H1 (cell line): Measurements from ENCODE around the gene CAMTA1. TPM values are rescaled to one million over a fixed set of nuclear protein-coding genes. Genes with fewer than 3 reads are reported as not detected.

Source experiments
- EP300 ChIP-seq, 2 experiments: IDR thresholded peaks; 1 replicate in 1 of 2; 2 replicates in 1 of 2; pipeline ENCODE4 v1.6.1; 2011 to 2012; ENCODE audit warnings: low read depth in 2 of 2, low read length in 2 of 2, mild to moderate bottlenecking in 2 of 2, borderline replicate concordance in 1 of 2, inconsistent platforms in 1 of 2, moderate library complexity in 1 of 2
- JUND ChIP-seq: IDR thresholded peaks from 2 replicates; pipeline ENCODE4 v1.6.1; 2011; ENCODE audit warnings: mild to moderate bottlenecking, improper control_type of control experiment, low read length
- MAFK ChIP-seq: IDR thresholded peaks from 2 replicates; pipeline ENCODE4 v1.6.1; 2012; ENCODE audit warnings: low read depth, mild to moderate bottlenecking, improper control_type of control experiment, low read length
- SIRT6 ChIP-seq: IDR thresholded peaks from one replicate; pipeline ENCODE4 v1.7.1; 2012; ENCODE audit warnings: low read length, inconsistent platforms
- SIX5 ChIP-seq: IDR thresholded peaks from 2 replicates; pipeline ENCODE4 v1.6.1; 2011; ENCODE audit warnings: mild to moderate bottlenecking, low read depth, low read length
- TCF12 ChIP-seq: IDR thresholded peaks from 2 replicates; pipeline ENCODE4 v1.6.1; 2011; ENCODE audit warnings: low read depth, mild to moderate bottlenecking, low read length
- polyA plus RNA-seq, 7 experiments: library from polyadenylated mRNA; depleted of rRNA in 3 of 7; stranded (reverse) in 5 of 7; unstranded in 2 of 7; fragments of >200 nt in 5 of 7; fragments of 200-250 nt in 2 of 7; gene quantifications; 1 replicate in 5 of 7; 2 replicates in 1 of 7; 4 replicates in 1 of 7; pipeline versions ENCODE4 v1.2.1 to v1.2.3, GENCODE V29; 2011 to 2013; ENCODE audit warnings: missing spikeins in 2 of 7, mixed read lengths in 2 of 7
- total RNA-seq: library from RNA; stranded (reverse); fragmentation: NEBNext Ultra II Directional; extraction: Animal tissue kit (Norgen Biotek cat#: 25700); gene quantifications from 2 replicates; pipeline ENCODE4 v1.2.1, GENCODE V29; 2021
- TF ChIP-seq, protein P1 (sequence below): fragments of 300-600 bp; sonication (generic); IDR thresholded peaks from 2 replicates; pipeline ENCODE4 v1.7.1; 2012; ENCODE audit warnings: low read length, moderate library complexity, mild to moderate bottlenecking, inconsistent platforms; ENCODE audit not compliant: insufficient replicate concordance
- TF ChIP-seq, protein P2 (sequence below): IDR thresholded peaks from 2 replicates; pipeline ENCODE4 v1.6.1; 2011; ENCODE audit warnings: low read length, improper control_type of control experiment

CAMTA1 gene
- total and polyA plus RNA-seq, 2 of the 8 experiments (the other 6 are each of a cell fraction or from before 2014, with no cell fraction given), result 65.0 to 119 TPM

GRCh38 chr1:7519181-7519860, 734.1 kb downstream of the CAMTA1 start (continued):
- TF ChIP-seq, protein P1, sequence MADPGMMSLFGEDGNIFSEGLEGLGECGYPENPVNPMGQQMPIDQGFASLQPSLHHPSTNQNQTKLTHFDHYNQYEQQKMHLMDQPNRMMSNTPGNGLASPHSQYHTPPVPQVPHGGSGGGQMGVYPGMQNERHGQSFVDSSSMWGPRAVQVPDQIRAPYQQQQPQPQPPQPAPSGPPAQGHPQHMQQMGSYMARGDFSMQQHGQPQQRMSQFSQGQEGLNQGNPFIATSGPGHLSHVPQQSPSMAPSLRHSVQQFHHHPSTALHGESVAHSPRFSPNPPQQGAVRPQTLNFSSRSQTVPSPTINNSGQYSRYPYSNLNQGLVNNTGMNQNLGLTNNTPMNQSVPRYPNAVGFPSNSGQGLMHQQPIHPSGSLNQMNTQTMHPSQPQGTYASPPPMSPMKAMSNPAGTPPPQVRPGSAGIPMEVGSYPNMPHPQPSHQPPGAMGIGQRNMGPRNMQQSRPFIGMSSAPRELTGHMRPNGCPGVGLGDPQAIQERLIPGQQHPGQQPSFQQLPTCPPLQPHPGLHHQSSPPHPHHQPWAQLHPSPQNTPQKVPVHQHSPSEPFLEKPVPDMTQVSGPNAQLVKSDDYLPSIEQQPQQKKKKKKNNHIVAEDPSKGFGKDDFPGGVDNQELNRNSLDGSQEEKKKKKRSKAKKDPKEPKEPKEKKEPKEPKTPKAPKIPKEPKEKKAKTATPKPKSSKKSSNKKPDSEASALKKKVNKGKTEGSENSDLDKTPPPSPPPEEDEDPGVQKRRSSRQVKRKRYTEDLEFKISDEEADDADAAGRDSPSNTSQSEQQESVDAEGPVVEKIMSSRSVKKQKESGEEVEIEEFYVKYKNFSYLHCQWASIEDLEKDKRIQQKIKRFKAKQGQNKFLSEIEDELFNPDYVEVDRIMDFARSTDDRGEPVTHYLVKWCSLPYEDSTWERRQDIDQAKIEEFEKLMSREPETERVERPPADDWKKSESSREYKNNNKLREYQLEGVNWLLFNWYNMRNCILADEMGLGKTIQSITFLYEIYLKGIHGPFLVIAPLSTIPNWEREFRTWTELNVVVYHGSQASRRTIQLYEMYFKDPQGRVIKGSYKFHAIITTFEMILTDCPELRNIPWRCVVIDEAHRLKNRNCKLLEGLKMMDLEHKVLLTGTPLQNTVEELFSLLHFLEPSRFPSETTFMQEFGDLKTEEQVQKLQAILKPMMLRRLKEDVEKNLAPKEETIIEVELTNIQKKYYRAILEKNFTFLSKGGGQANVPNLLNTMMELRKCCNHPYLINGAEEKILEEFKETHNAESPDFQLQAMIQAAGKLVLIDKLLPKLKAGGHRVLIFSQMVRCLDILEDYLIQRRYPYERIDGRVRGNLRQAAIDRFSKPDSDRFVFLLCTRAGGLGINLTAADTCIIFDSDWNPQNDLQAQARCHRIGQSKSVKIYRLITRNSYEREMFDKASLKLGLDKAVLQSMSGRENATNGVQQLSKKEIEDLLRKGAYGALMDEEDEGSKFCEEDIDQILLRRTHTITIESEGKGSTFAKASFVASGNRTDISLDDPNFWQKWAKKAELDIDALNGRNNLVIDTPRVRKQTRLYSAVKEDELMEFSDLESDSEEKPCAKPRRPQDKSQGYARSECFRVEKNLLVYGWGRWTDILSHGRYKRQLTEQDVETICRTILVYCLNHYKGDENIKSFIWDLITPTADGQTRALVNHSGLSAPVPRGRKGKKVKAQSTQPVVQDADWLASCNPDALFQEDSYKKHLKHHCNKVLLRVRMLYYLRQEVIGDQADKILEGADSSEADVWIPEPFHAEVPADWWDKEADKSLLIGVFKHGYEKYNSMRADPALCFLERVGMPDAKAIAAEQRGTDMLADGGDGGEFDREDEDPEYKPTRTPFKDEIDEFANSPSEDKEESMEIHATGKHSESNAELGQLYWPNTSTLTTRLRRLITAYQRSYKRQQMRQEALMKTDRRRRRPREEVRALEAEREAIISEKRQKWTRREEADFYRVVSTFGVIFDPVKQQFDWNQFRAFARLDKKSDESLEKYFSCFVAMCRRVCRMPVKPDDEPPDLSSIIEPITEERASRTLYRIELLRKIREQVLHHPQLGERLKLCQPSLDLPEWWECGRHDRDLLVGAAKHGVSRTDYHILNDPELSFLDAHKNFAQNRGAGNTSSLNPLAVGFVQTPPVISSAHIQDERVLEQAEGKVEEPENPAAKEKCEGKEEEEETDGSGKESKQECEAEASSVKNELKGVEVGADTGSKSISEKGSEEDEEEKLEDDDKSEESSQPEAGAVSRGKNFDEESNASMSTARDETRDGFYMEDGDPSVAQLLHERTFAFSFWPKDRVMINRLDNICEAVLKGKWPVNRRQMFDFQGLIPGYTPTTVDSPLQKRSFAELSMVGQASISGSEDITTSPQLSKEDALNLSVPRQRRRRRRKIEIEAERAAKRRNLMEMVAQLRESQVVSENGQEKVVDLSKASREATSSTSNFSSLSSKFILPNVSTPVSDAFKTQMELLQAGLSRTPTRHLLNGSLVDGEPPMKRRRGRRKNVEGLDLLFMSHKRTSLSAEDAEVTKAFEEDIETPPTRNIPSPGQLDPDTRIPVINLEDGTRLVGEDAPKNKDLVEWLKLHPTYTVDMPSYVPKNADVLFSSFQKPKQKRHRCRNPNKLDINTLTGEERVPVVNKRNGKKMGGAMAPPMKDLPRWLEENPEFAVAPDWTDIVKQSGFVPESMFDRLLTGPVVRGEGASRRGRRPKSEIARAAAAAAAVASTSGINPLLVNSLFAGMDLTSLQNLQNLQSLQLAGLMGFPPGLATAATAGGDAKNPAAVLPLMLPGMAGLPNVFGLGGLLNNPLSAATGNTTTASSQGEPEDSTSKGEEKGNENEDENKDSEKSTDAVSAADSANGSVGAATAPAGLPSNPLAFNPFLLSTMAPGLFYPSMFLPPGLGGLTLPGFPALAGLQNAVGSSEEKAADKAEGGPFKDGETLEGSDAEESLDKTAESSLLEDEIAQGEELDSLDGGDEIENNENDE, result no peak
- TF ChIP-seq SIX5 (no peak), SIRT6 (no peak), MAFK (no peak), EP300 (IDR thresholded peaks at IDR 0.05; ENCODE audit: borderline replicate concordance in 1 of 2, low read depth in 2 of 2, low read length in 2 of 2) (no peak), TCF12 (no peak), JUND (no peak)
- TF ChIP-seq, protein P2, sequence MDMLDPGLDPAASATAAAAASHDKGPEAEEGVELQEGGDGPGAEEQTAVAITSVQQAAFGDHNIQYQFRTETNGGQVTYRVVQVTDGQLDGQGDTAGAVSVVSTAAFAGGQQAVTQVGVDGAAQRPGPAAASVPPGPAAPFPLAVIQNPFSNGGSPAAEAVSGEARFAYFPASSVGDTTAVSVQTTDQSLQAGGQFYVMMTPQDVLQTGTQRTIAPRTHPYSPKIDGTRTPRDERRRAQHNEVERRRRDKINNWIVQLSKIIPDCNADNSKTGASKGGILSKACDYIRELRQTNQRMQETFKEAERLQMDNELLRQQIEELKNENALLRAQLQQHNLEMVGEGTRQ, result no peak
- TF ChIP-seq, all 59 proteins: peak for 0
